ENCODE measurements around the gene MPDZ. TPM values are rescaled to one million over a fixed set of nuclear protein-coding genes. Genes with fewer than 3 reads are reported as not detected.

MPDZ gene
- polyA plus RNA-seq, 1 donor (not counting 4 experiments of a cell fraction or from before 2014, with no cell fraction given): 9.0 TPM

- Histone ChIP-seq H3K9me3 (ENCODE audit: control insufficient read depth, low read depth, low read length) (no peaks in the 10 kb centered on the region), H3K4me2 (ENCODE audit: control insufficient read depth, extremely low read depth, insufficient read depth, low read depth, low read length) (no peak overlapping the region), H3K9me1 (ENCODE audit: control insufficient read depth, extremely low read depth, insufficient read depth, low read length) (no peaks in the 10 kb centered on the region), H4K20me1 (ENCODE audit: control insufficient read depth, extremely low read depth, insufficient read depth, low read length) (no peaks in the 10 kb centered on the region), H2AFZ (ENCODE audit: control insufficient read depth, low read length) (no peak overlapping the region), H3K27me3 (ENCODE audit: control insufficient read depth, extremely low read depth, insufficient read depth, low read length) (no peaks in the 10 kb centered on the region), H3K9ac (ENCODE audit: control insufficient read depth, extremely low read depth, insufficient read depth, low read length) (no peak overlapping the region), H3K79me2 (ENCODE audit: control insufficient read depth, insufficient read depth, low read length) (no peaks in the 10 kb centered on the region), H3K27ac (ENCODE audit: control insufficient read depth, insufficient read depth, low read length) (no peak overlapping the region), H3K4me3 (ENCODE audit: control insufficient read depth in 2 of 3, extremely low read depth in 1 of 3, insufficient read depth in 2 of 3, low read depth in 1 of 3, low read length in 3 of 3) (no peak overlapping the region), H3K4me1 (ENCODE audit: control insufficient read depth, extremely low read depth, insufficient read depth, low read length) (peaks cover 6% of the 10 kb centered on the region), H3K36me3 (ENCODE audit: control insufficient read depth in 2 of 2, extremely low read depth in 1 of 2, insufficient read depth in 2 of 2, low read length in 2 of 2) (no peaks in the 10 kb centered on the region)
- FAIRE-seq: no peak
- no peak for DNase-seq (ENCODE audit: low read depth, low spot score)
- dilution Hi-C loops (cut with MboI; ENCODE audit: extremely low pct_ligation_motif_present, low sequenced_read_pairs): no loop called here
- no peak for TF ChIP-seq EZH2 (IDR thresholded peaks at IDR 0.05; ENCODE audit: low read length)
- TF ChIP-seq CTCF (optimal IDR thresholded peaks at IDR 0.05 in 1 of 3, IDR thresholded peaks at IDR 0.05 in 1 of 3, conservative IDR thresholded peaks at IDR 0.05 in 1 of 3; ENCODE audit: extremely low read depth in 1 of 3, insufficient read depth in 2 of 3, low read length in 3 of 3): no peak
These were observed 207.6 kb downstream of the MPDZ start for GRCh38 chr9:13071921-13072320.

DNA sequence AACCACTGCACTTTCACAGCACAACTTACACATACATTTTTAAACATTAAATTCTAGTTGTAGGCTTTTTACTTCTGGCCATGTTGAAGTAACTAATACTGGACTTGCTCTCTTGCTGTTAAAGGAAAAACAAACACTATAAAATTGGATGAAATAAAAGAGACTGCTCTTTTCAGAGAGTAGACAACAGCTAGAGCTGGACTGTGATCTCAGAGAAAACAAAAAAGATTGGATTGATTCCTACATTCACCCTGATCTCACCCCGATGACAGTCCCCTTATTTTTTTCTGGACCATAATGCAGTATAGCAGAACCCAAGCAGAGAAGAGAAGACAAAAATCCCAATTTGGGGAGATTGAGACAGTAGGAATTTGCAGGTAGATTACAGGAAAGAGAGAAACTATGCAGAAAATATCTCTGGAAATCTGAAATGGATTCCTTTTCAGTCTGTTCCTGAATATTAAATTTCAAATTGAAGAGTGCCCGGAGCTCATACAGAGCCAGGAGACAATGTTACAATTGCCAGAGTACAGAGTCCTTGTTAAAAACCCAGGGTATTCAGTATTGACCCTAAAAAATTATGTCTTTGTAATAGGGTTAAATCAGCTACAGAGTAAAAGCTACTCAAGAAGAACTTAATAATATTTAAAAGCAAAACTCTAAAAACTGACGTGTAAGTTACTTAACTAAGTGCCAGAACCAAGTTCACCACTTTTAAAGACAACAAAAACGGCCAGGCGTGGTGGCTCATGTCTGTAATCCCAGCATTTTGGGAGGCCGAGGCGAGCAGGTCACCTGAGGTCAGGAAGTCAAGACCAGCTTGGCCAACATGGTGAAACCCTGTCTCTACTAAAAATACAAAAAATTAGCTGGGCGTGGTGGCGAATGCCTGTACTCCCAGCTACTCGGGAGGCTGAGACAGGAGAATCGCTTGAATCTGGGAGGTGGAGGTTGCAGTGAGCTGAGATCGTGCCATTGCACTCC lies 208.6 kb downstream of the MPDZ start:
- peaks cover 6% of the 10 kb centered on the region for H3K4me1 ChIP-seq (ENCODE audit: control insufficient read depth, extremely low read depth, insufficient read depth, low read length)
- H4K20me1 ChIP-seq (ENCODE audit: control insufficient read depth, extremely low read depth, insufficient read depth, low read length): no peaks in the 10 kb centered on the region
- peak overlapping the region; percentile 10 for H3K4me2 ChIP-seq (ENCODE audit: control insufficient read depth, extremely low read depth, insufficient read depth, low read depth, low read length)
- no peak overlapping the region for H3K27ac ChIP-seq (ENCODE audit: control insufficient read depth, insufficient read depth, low read length)
- H3K4me3 ChIP-seq (ENCODE audit: control insufficient read depth in 2 of 3, extremely low read depth in 1 of 3, insufficient read depth in 2 of 3, low read depth in 1 of 3, low read length in 3 of 3): no peak overlapping the region
- H3K9me1 ChIP-seq (ENCODE audit: control insufficient read depth, extremely low read depth, insufficient read depth, low read length): no peaks in the 10 kb centered on the region
- no peaks in the 10 kb centered on the region for H3K9me3 ChIP-seq (ENCODE audit: control insufficient read depth, low read depth, low read length)
- no peaks in the 10 kb centered on the region for H3K36me3 ChIP-seq (ENCODE audit: control insufficient read depth in 2 of 2, extremely low read depth in 1 of 2, insufficient read depth in 2 of 2, low read length in 2 of 2)
- no peak for FAIRE-seq
- dilution Hi-C loops (cut with MboI; ENCODE audit: extremely low pct_ligation_motif_present, low sequenced_read_pairs): no loop called here
- no peaks in the 10 kb centered on the region for H3K27me3 ChIP-seq (ENCODE audit: control insufficient read depth, extremely low read depth, insufficient read depth, low read length)
- no peak for DNase-seq (ENCODE audit: low read depth, low spot score)
- H3K79me2 ChIP-seq (ENCODE audit: control insufficient read depth, insufficient read depth, low read length): no peaks in the 10 kb centered on the region
- no peak overlapping the region for H3K9ac ChIP-seq (ENCODE audit: control insufficient read depth, extremely low read depth, insufficient read depth, low read length)
- peak overlapping the region; percentile 69 for H2AFZ ChIP-seq (ENCODE audit: control insufficient read depth, low read length)
- no peak for TF ChIP-seq CTCF (optimal IDR thresholded peaks at IDR 0.05 in 1 of 3, IDR thresholded peaks at IDR 0.05 in 1 of 3, conservative IDR thresholded peaks at IDR 0.05 in 1 of 3; ENCODE audit: extremely low read depth in 1 of 3, insufficient read depth in 2 of 3, low read length in 3 of 3)
- no peak for TF ChIP-seq EZH2 (IDR thresholded peaks at IDR 0.05; ENCODE audit: low read length)

Measured in keratinocyte (primary cell).